BE2C (cell line): ENCODE results near the gene PRSS27. TPM values are rescaled to one million over a fixed set of nuclear protein-coding genes. Genes with fewer than 3 reads are reported as not detected.

Experiments
- DNase-seq: peaks from one replicate; pipeline ENCODE4 v3.0.0-alpha.2; 2020
- H3K27me3 ChIP-seq: fragments of 250-450 bp; sonication (Bioruptor Pico); 2 replicates; pipeline ENCODE4 v1.5.1; 2020; ENCODE audit warnings: mild to moderate bottlenecking
- H3K36me3 ChIP-seq: fragments of 250-450 bp; sonication (Bioruptor Pico); 2 replicates; pipeline ENCODE4 v1.5.1; 2020; ENCODE audit warnings: mild to moderate bottlenecking
- H3K4me1 ChIP-seq: fragments of 250-450 bp; sonication (Bioruptor Pico); 2 replicates; pipeline ENCODE4 v1.5.1; 2020
- H3K4me3 ChIP-seq: 2 replicates; pipeline ENCODE4 v1.5.1; 2011; ENCODE audit warnings: low read depth, low read length
- H3K9me3 ChIP-seq: fragments of 250-450 bp; sonication (Bioruptor Pico); 2 replicates; pipeline ENCODE4 v1.5.1; 2020
- CTCF ChIP-seq: IDR thresholded peaks from 2 replicates; pipeline ENCODE4 v1.5.1; 2012; ENCODE audit warnings: mild to moderate bottlenecking, low read depth, low read length
- polyA plus RNA-seq: library from polyadenylated mRNA; unstranded; fragments of >200 nt; gene quantifications from one replicate; pipeline ENCODE4 v1.2.1, GENCODE V29; 2012; ENCODE audit warnings: low read depth, missing spikeins; ENCODE audit not compliant: insufficient read length, insufficient read depth

The PRSS27 gene
- polyA plus RNA-seq: not detected

- H3K4me1 ChIP-seq: no peaks in the 10 kb centered on the region
- TF ChIP-seq CTCF: no peak
- no peaks in the 10 kb centered on the region for H3K9me3 ChIP-seq
- H3K36me3 ChIP-seq: no peaks in the 10 kb centered on the region
- no peaks in the 10 kb centered on the region for H3K27me3 ChIP-seq
- peak within 1 kb of the TSS; percentile 63 for H3K4me3 ChIP-seq
- DNase-seq: peak; percentile 22
Observed at GRCh38 chr16:2720064-2720457, at the start of gene PRSS27. TSS of gene PRSS27 (minus strand) at chr16:2720224. CDS start at chr16:2720160, 64 bp downstream.

- TF ChIP-seq CTCF: no peak
- Histone ChIP-seq H3K4me3 (no peak overlapping the region), H3K4me1 (no peaks in the 10 kb centered on the region), H3K36me3 (peaks cover 92% of the 10 kb centered on the region), H3K9me3 (no peaks in the 10 kb centered on the region), H3K27me3 (no peaks in the 10 kb centered on the region)
- no peak for DNase-seq
Observed at GRCh38 chr16:2769675-2770056, 49.6 kb upstream of the PRSS27 start.

GRCh38 chr16:2769100-2769529 is 49.1 kb upstream of the PRSS27 start:
- Histone ChIP-seq H3K36me3 (peaks cover 93% of the 10 kb centered on the region), H3K4me3 (no peak overlapping the region), H3K4me1 (no peaks in the 10 kb centered on the region), H3K27me3 (no peaks in the 10 kb centered on the region), H3K9me3 (no peaks in the 10 kb centered on the region)
- DNase-seq: no peak
- no peak for TF ChIP-seq CTCF

GRCh38 chr16:2768403-2769089 is 48.5 kb upstream of the PRSS27 start:
- Histone ChIP-seq H3K9me3 (no peaks in the 10 kb centered on the region), H3K4me3 (no peak overlapping the region), H3K36me3 (peaks cover 93% of the 10 kb centered on the region), H3K27me3 (no peaks in the 10 kb centered on the region), H3K4me1 (no peaks in the 10 kb centered on the region)
- TF ChIP-seq CTCF: no peak
- no peak for DNase-seq

- no peak overlapping the region for H3K4me3 ChIP-seq
- DNase-seq: no peak
- peaks cover 93% of the 10 kb centered on the region for H3K36me3 ChIP-seq
Observed at GRCh38 chr16:2767891-2768290, 47.9 kb upstream of the PRSS27 start.

More at GRCh38 chr16:2767891-2768290, 47.9 kb upstream of the PRSS27 start:
- Histone ChIP-seq H3K9me3 (no peaks in the 10 kb centered on the region), H3K4me1 (no peaks in the 10 kb centered on the region), H3K27me3 (no peaks in the 10 kb centered on the region)
- TF ChIP-seq CTCF: no peak
